PFSK-1 (cell line): Measurements from ENCODE around the gene SNUPN.

Source experiments
- TAF1 ChIP-seq: IDR thresholded peaks from 2 replicates; pipeline ENCODE4 v1.6.1; 2012; ENCODE audit warnings: low read length, control low read depth, borderline replicate concordance; ENCODE audit not compliant: insufficient read depth
- TF ChIP-seq, protein P1 (sequence below), 2 experiments: IDR thresholded peaks; 2 replicates each; pipeline versions ENCODE4 v1.6.1 to v1.8.0; 2011 to 2012; ENCODE audit warnings: low read depth in 2 of 2, low read length in 2 of 2, control low read depth in 1 of 2, inconsistent platforms in 1 of 2, mild to moderate bottlenecking in 1 of 2, moderate library complexity in 1 of 2; ENCODE audit not compliant: insufficient read depth in 1 of 2

- no peak for TF ChIP-seq TAF1
- TF ChIP-seq, protein P1, sequence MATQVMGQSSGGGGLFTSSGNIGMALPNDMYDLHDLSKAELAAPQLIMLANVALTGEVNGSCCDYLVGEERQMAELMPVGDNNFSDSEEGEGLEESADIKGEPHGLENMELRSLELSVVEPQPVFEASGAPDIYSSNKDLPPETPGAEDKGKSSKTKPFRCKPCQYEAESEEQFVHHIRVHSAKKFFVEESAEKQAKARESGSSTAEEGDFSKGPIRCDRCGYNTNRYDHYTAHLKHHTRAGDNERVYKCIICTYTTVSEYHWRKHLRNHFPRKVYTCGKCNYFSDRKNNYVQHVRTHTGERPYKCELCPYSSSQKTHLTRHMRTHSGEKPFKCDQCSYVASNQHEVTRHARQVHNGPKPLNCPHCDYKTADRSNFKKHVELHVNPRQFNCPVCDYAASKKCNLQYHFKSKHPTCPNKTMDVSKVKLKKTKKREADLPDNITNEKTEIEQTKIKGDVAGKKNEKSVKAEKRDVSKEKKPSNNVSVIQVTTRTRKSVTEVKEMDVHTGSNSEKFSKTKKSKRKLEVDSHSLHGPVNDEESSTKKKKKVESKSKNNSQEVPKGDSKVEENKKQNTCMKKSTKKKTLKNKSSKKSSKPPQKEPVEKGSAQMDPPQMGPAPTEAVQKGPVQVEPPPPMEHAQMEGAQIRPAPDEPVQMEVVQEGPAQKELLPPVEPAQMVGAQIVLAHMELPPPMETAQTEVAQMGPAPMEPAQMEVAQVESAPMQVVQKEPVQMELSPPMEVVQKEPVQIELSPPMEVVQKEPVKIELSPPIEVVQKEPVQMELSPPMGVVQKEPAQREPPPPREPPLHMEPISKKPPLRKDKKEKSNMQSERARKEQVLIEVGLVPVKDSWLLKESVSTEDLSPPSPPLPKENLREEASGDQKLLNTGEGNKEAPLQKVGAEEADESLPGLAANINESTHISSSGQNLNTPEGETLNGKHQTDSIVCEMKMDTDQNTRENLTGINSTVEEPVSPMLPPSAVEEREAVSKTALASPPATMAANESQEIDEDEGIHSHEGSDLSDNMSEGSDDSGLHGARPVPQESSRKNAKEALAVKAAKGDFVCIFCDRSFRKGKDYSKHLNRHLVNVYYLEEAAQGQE (IDR thresholded peaks at IDR 0.05; ENCODE audit: insufficient read depth in 1 of 2, low read depth in 2 of 2, low read length in 2 of 2) = no peak
Measured at GRCh38 chr15:75583701-75584100, 41.8 kb downstream of the SNUPN start.
